H9 (cell line): Measurements from ENCODE around the gene RNF157. TPM values are rescaled to one million over a fixed set of nuclear protein-coding genes. Genes with fewer than 3 reads are reported as not detected.

Source experiments
- DNase-seq: peaks from one replicate; pipeline ENCODE4 v3.0.0-alpha.2; 2017
- H2AFZ ChIP-seq: one replicate; pipeline ENCODE4 v1.6.1; 2013; ENCODE audit warnings: mild to moderate bottlenecking, low read length, control low read depth, moderate library complexity
- H2AK5ac ChIP-seq: 2 replicates; pipeline ENCODE4 v1.6.1; 2013; ENCODE audit warnings: low read length, control low read depth, mixed read lengths; ENCODE audit not compliant: insufficient read length
- H2BK120ac ChIP-seq: one replicate; pipeline ENCODE4 v1.6.1; 2013; ENCODE audit warnings: low read depth, mild to moderate bottlenecking, low read length, control low read depth, inconsistent platforms; ENCODE audit not compliant: poor library complexity, severe bottlenecking
- H2BK12ac ChIP-seq: 2 replicates; pipeline ENCODE4 v1.6.1; 2013; ENCODE audit warnings: low read length, control low read depth, mixed read lengths, low read depth; ENCODE audit not compliant: insufficient read length
- H2BK15ac ChIP-seq: 2 replicates; pipeline ENCODE4 v1.6.1; 2013; ENCODE audit warnings: low read depth, low read length, control low read depth
- H2BK20ac ChIP-seq: one replicate; pipeline ENCODE4 v1.6.1; 2013; ENCODE audit warnings: low read depth, mild to moderate bottlenecking, low read length, control low read depth, inconsistent platforms; ENCODE audit not compliant: poor library complexity, severe bottlenecking
- H2BK5ac ChIP-seq: 2 replicates; pipeline ENCODE4 v1.6.1; 2013; ENCODE audit warnings: low read length, control low read depth, mixed read lengths; ENCODE audit not compliant: insufficient read length
- H3K14ac ChIP-seq: 2 replicates; pipeline ENCODE4 v1.6.1; 2013; ENCODE audit warnings: low read length, control low read depth; ENCODE audit not compliant: insufficient read depth
- H3K18ac ChIP-seq: 2 replicates; pipeline ENCODE4 v1.6.1; 2013; ENCODE audit warnings: low read depth, mild to moderate bottlenecking, mixed read lengths, low read length, control low read depth; ENCODE audit not compliant: insufficient read length
- H3K23ac ChIP-seq: 2 replicates; pipeline ENCODE4 v1.6.1; 2013; ENCODE audit warnings: low read length, control low read depth, mixed read lengths, low read depth; ENCODE audit not compliant: insufficient read length
- H3K23me2 ChIP-seq: 2 replicates; pipeline ENCODE4 v1.6.1; 2013; ENCODE audit warnings: low read depth, mild to moderate bottlenecking, mixed read lengths, low read length, control low read depth; ENCODE audit not compliant: insufficient read length, poor library complexity, severe bottlenecking
- H3K27ac ChIP-seq: 2 replicates; pipeline ENCODE4 v1.5.1; 2013; ENCODE audit warnings: low read length, control low read depth, mixed read lengths, low read depth; ENCODE audit not compliant: insufficient read length
- H3K27me3 ChIP-seq: 2 replicates; pipeline ENCODE4 v1.6.1; 2013; ENCODE audit warnings: low read length, control low read depth, inconsistent platforms; ENCODE audit not compliant: insufficient read depth
- H3K4ac ChIP-seq: 2 replicates; pipeline ENCODE4 v1.6.1; 2013; ENCODE audit warnings: low read depth, mild to moderate bottlenecking, control low read depth, inconsistent platforms, low read length, moderate library complexity
- H3K4me1 ChIP-seq: 2 replicates; pipeline ENCODE4 v1.6.1; 2013; ENCODE audit warnings: low read length, control low read depth, inconsistent platforms; ENCODE audit not compliant: insufficient read depth
- H3K4me2 ChIP-seq: 2 replicates; pipeline ENCODE4 v1.6.1; 2013; ENCODE audit warnings: low read length, control low read depth, mixed read lengths; ENCODE audit not compliant: insufficient read length, insufficient read depth
- H3K56ac ChIP-seq: 2 replicates; pipeline ENCODE4 v1.6.1; 2013; ENCODE audit warnings: low read depth, mild to moderate bottlenecking, mixed read lengths, low read length, control low read depth; ENCODE audit not compliant: insufficient read length
- H3K79me1 ChIP-seq: 2 replicates; pipeline ENCODE4 v1.6.1; 2013; ENCODE audit warnings: low read depth, mild to moderate bottlenecking, moderate library complexity, low read length, control low read depth, inconsistent platforms; ENCODE audit not compliant: insufficient read depth, poor library complexity, severe bottlenecking
- H3K79me2 ChIP-seq: 2 replicates; pipeline ENCODE4 v1.6.1; 2013; ENCODE audit warnings: low read length, control low read depth, inconsistent platforms; ENCODE audit not compliant: insufficient read depth
- H3K9ac ChIP-seq: 2 replicates; pipeline ENCODE4 v1.6.1; 2013; ENCODE audit warnings: low read length, control low read depth, mixed read lengths; ENCODE audit not compliant: insufficient read length; ENCODE audit errors: extremely low read depth
- H3K9me3 ChIP-seq: one replicate; pipeline ENCODE4 v1.6.1; 2013; ENCODE audit warnings: low read depth, low read length, inconsistent platforms; ENCODE audit not compliant: control insufficient read depth
- H3T11ph ChIP-seq: one replicate; pipeline ENCODE4 v1.6.1; 2013; ENCODE audit warnings: mild to moderate bottlenecking, low read length, control low read depth, inconsistent platforms
- H4K20me1 ChIP-seq: one replicate; pipeline ENCODE4 v1.6.1; 2013; ENCODE audit not compliant: control insufficient read depth, insufficient read length, insufficient read depth
- H4K5ac ChIP-seq: 2 replicates; pipeline ENCODE4 v1.6.1; 2013; ENCODE audit warnings: low read depth, mild to moderate bottlenecking, mixed read lengths, low read length, control low read depth; ENCODE audit not compliant: insufficient read length
- H4K8ac ChIP-seq: replicated peaks from 2 replicates; pipeline ENCODE4 v1.6.1; 2013; ENCODE audit warnings: low read length, control low read depth, mixed read lengths, low read depth; ENCODE audit not compliant: insufficient read length
- H4K91ac ChIP-seq: 2 replicates; pipeline ENCODE4 v1.6.1; 2013; ENCODE audit warnings: low read depth, mild to moderate bottlenecking, moderate library complexity, mixed read lengths, low read length, control low read depth; ENCODE audit not compliant: insufficient read length
- H3K27ac Mint-ChIP-seq, 3 experiments: 2 replicates in 2 of 3; 3 replicates in 1 of 3; pipeline ENCODE4 v1.8.0; 2020 to 2021; ENCODE audit warnings: mixed read lengths in 3 of 3, mild to moderate bottlenecking in 1 of 3, moderate library complexity in 1 of 3
- H3K27me3 Mint-ChIP-seq: 2 replicates; pipeline ENCODE4 v1.8.0; 2021; ENCODE audit warnings: low read depth, mild to moderate bottlenecking, moderate library complexity, mixed read lengths
- H3K36me3 Mint-ChIP-seq, 3 experiments: 2 replicates in 2 of 3; 3 replicates in 1 of 3; pipeline ENCODE4 v1.8.0; 2020 to 2021; ENCODE audit warnings: low read depth in 3 of 3, mixed read lengths in 3 of 3; ENCODE audit not compliant: insufficient read depth in 1 of 3
- H3K4me1 Mint-ChIP-seq, 2 experiments: 2 replicates each; pipeline ENCODE4 v1.8.0; 2020; ENCODE audit warnings: mixed read lengths in 2 of 2
- H3K4me3 Mint-ChIP-seq, 2 experiments: 2 replicates in 1 of 2; 3 replicates in 1 of 2; pipeline ENCODE4 v1.8.0; 2020 to 2021; ENCODE audit warnings: mild to moderate bottlenecking in 2 of 2, mixed read lengths in 2 of 2, moderate library complexity in 1 of 2
- H3K9me3 Mint-ChIP-seq, 2 experiments: 2 replicates in 1 of 2; 3 replicates in 1 of 2; pipeline ENCODE4 v1.8.0; 2020; ENCODE audit warnings: mild to moderate bottlenecking in 2 of 2, mixed read lengths in 2 of 2, moderate library complexity in 1 of 2
- WGBS: extraction: QIAGEN DNeasy Blood & Tissue Kit; methylation state at CpG from one replicate; pipeline ENCODE4 v1.1.7; 2013; ENCODE audit warnings: missing lambda C conversion rate, low lambda C conversion rate, mixed read lengths; ENCODE audit not compliant: insufficient read length; ENCODE audit errors: extremely low coverage; 5-methylcytosine and 5-hydroxymethylcytosine counted together
- total RNA-seq: library from RNA; stranded (reverse); gene quantifications from 2 replicates; pipeline ENCODE4 v1.2.1, GENCODE V29; 2021
- TF ChIP-seq, protein P1 (sequence below): fragments of 200-600 bp; sonication (generic); conservative IDR thresholded peaks from 3 replicates; pipeline ENCODE4 v1.8.0; 2021; ENCODE audit warnings: antibody characterized with exemption, mild to moderate bottlenecking

RNF157 gene
- total RNA-seq, 1 experiment from 2014 or later: 9.9 TPM

DNA sequence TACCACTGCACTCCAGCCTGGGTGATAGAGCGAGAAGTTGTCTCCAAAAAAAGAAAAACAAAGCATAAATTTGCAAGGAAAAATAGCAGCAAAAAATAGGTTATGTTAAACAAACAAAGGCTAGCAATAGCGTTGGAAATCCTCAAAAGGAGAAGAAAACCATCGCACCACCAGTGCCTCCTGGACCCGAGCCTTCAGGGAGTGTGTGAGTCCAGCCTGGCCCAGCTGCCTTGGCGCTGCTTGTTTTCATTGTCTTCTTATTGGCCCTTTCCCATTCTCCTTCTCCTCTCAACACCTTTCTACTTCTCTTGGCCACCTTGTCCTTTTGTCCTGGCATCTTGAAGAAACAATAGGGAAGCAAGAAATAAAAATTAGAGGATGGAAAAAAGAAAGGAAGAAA, 20.4 kb upstream of the RNF157 start:
- Histone ChIP-seq H3K4ac (no peak overlapping the region), H4K8ac (no peak overlapping the region), H3K4me1 (no peaks in the 10 kb centered on the region), H2BK20ac (no peak overlapping the region), H3K27me3 (no peaks in the 10 kb centered on the region), H4K20me1 (no peaks in the 10 kb centered on the region), H4K91ac (no peak overlapping the region), H3K18ac (no peak overlapping the region), H3K27ac (no peak overlapping the region), H3K23me2 (no peaks in the 10 kb centered on the region), H3K14ac (no peak overlapping the region), H2BK5ac (no peak overlapping the region), H3K79me1 (no peaks in the 10 kb centered on the region), H2BK15ac (no peak overlapping the region), H3K9me3 (no peaks in the 10 kb centered on the region), H4K5ac (no peak overlapping the region), H2AFZ (no peak overlapping the region), H2BK12ac (no peak overlapping the region), H2BK120ac (no peak overlapping the region), H3K9ac (no peak overlapping the region), H3K56ac (no peak overlapping the region), H3T11ph (no peak overlapping the region), H3K23ac (no peak overlapping the region), H2AK5ac (no peak overlapping the region), H3K4me2 (no peak overlapping the region), H3K79me2 (no peaks in the 10 kb centered on the region)
- TF ChIP-seq, protein P1, sequence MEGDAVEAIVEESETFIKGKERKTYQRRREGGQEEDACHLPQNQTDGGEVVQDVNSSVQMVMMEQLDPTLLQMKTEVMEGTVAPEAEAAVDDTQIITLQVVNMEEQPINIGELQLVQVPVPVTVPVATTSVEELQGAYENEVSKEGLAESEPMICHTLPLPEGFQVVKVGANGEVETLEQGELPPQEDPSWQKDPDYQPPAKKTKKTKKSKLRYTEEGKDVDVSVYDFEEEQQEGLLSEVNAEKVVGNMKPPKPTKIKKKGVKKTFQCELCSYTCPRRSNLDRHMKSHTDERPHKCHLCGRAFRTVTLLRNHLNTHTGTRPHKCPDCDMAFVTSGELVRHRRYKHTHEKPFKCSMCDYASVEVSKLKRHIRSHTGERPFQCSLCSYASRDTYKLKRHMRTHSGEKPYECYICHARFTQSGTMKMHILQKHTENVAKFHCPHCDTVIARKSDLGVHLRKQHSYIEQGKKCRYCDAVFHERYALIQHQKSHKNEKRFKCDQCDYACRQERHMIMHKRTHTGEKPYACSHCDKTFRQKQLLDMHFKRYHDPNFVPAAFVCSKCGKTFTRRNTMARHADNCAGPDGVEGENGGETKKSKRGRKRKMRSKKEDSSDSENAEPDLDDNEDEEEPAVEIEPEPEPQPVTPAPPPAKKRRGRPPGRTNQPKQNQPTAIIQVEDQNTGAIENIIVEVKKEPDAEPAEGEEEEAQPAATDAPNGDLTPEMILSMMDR: no peak
- H3K4me3 Mint-ChIP-seq: no peak overlapping the region
- H3K27me3 Mint-ChIP-seq: no peaks in the 10 kb centered on the region
- peaks cover 0 to 2% of the 10 kb centered on the region in 2 experiments; a peak in 1 of 5 replicates for H3K9me3 Mint-ChIP-seq
- no CpG with 5 or more reads among the region's 5 CpGs for WGBS
- peaks cover 0 to 3% (median 0%) of the 10 kb centered on the region in 3 experiments; a peak in 1 of 7 replicates for H3K36me3 Mint-ChIP-seq
- peaks cover 15 to 19% of the 10 kb centered on the region in 2 experiments for H3K4me1 Mint-ChIP-seq
- DNase-seq: no peak
- H3K27ac Mint-ChIP-seq: no peak overlapping the region
